K562 (cell line): ENCODE results near the gene GLRX2. TPM values are rescaled to one million over a fixed set of nuclear protein-coding genes. Genes with fewer than 3 reads are reported as not detected.

Experiments
- ATAC-seq: fragments of 200-7000 bp; cut with Tn5 transposase; 3 replicates; pipeline ENCODE4 v1.9.1; 2020; ENCODE audit warnings: moderate library complexity
- BruUV-seq: library from RNA; stranded (reverse); fragments of 400-500 nt; replicated peaks from 2 replicates; lab custom pipeline; 2021; lab: Mats Ljungman, UMichigan
- CTCF ChIA-PET: fragments of 300-600 bp; formaldehyde crosslinking; extraction: SDS; loops from one replicate; lab custom pipeline; 2021; ENCODE audit warnings: low intra/inter-chr PET ratio; lab: Yijun Ruan, JAX
- POLR2A ChIA-PET: fragments of 300-600, 350-650 bp; sonication (Branson Sonifier 250); formaldehyde crosslinking; extraction: SDS; loops from one replicate; lab custom pipeline; 2021; ENCODE audit warnings: antibody characterized with exemption, inconsistent platforms; lab: Yijun Ruan, JAX
- DNase-seq, 4 experiments: peaks; one replicate each; pipeline versions ENCODE4 v3.0.0 to v3.0.0-alpha.2; 2011 to 2018; ENCODE audit warnings: low spot score in 3 of 4, mixed read lengths in 3 of 4; ENCODE audit errors: extremely low read depth in 1 of 4
- FAIRE-seq: peaks from 2 replicates; lab custom pipeline; 2011; peaks lifted over from hg19 to GRCh38; lab: Jason Lieb, UNC
- H2AFZ ChIP-seq: 2 replicates; pipeline ENCODE4 v1.6.0; 2011; ENCODE audit warnings: low read depth, low read length, control low read depth, inconsistent platforms
- H3K27ac ChIP-seq: fragments of 200-600 bp; 3 replicates; pipeline ENCODE4 v1.8.0; 2011; ENCODE audit warnings: low read depth, mild to moderate bottlenecking, control low read depth, inconsistent platforms, low read length, moderate library complexity, mixed read lengths; ENCODE audit errors: extremely low read depth
- H3K27me3 ChIP-seq, 2 experiments: fragments of 300-600 bp in 1 of 2; 2 replicates in 1 of 2; 3 replicates in 1 of 2; pipeline versions ENCODE4 v1.6.0 to v1.8.0; 2011; ENCODE audit warnings: inconsistent platforms in 2 of 2, low read length in 2 of 2, mild to moderate bottlenecking in 1 of 2, mixed read lengths in 1 of 2, moderate library complexity in 1 of 2; ENCODE audit not compliant: control insufficient read depth in 2 of 2, insufficient read depth in 2 of 2
- H3K36me3 ChIP-seq: fragments of 300-600 bp; 3 replicates; pipeline ENCODE4 v1.8.0; 2011; ENCODE audit warnings: mild to moderate bottlenecking, low read length, inconsistent platforms; ENCODE audit not compliant: control insufficient read depth, insufficient read depth
- H3K4me1 ChIP-seq, 2 experiments: fragments of 200-600 bp in 1 of 2; replicated peaks in 1 of 2; 2 replicates in 1 of 2; 3 replicates in 1 of 2; pipeline versions ENCODE4 v1.5.1 to v1.8.0; 2011; ENCODE audit warnings: inconsistent platforms in 2 of 2, low read length in 2 of 2, mild to moderate bottlenecking in 1 of 2, mixed read lengths in 1 of 2, moderate library complexity in 1 of 2; ENCODE audit not compliant: control insufficient read depth in 2 of 2, insufficient read depth in 2 of 2
- H3K4me2 ChIP-seq: 2 replicates; pipeline ENCODE4 v1.6.1; 2011; ENCODE audit warnings: low read length, control low read depth, inconsistent platforms, mixed read lengths; ENCODE audit not compliant: insufficient read depth
- H3K4me3 ChIP-seq: fragments of 200-600 bp; sonication (generic), shearing (Covaris generic); 2 replicates; pipeline ENCODE4 v1.5.1; 2016; ENCODE audit warnings: control low read depth, inconsistent platforms
- H3K79me2 ChIP-seq: fragments of 200-600 bp; 3 replicates; pipeline ENCODE4 v1.8.0; 2011; ENCODE audit warnings: low read length, inconsistent platforms; ENCODE audit not compliant: control insufficient read depth, insufficient read depth
- H3K9ac ChIP-seq, 2 experiments: 2 replicates each; pipeline versions ENCODE4 v1.6.0 to v1.6.1; 2011; ENCODE audit warnings: low read depth in 2 of 2, low read length in 2 of 2, control low read depth in 1 of 2, inconsistent platforms in 1 of 2, mild to moderate bottlenecking in 1 of 2, mixed read lengths in 1 of 2; ENCODE audit not compliant: insufficient read depth in 1 of 2
- H3K9me1 ChIP-seq: one replicate; pipeline ENCODE4 v1.6.0; 2011; ENCODE audit warnings: inconsistent platforms, mild to moderate bottlenecking, low read length, moderate library complexity; ENCODE audit not compliant: control insufficient read depth, insufficient read depth
- H3K9me3 ChIP-seq: replicated peaks from 2 replicates; pipeline ENCODE4 v1.5.1; 2011; ENCODE audit warnings: low read depth, low read length, inconsistent platforms; ENCODE audit not compliant: control insufficient read depth, insufficient read depth
- H4K20me1 ChIP-seq: replicated peaks from 2 replicates; pipeline ENCODE4 v1.6.1; 2011; ENCODE audit warnings: low read length, inconsistent platforms, mixed read lengths; ENCODE audit not compliant: control insufficient read depth, insufficient read depth
- CTCFL ChIP-seq: IDR thresholded peaks from 2 replicates; pipeline ENCODE4 v1.6.1; 2011; ENCODE audit warnings: borderline replicate concordance, low read depth, mild to moderate bottlenecking, moderate library complexity, low read length; ENCODE audit not compliant: insufficient read depth, poor library complexity, severe bottlenecking
- GABPA ChIP-seq: fragments of 200-800 bp; sonication (Bioruptor generic); conservative IDR thresholded peaks from 2 replicates; pipeline ENCODE4 v1.6.1; 2016; ENCODE audit warnings: low read depth, missing genetic modification characterization, missing compliant biosample characterization
- KDM4B ChIP-seq, 2 experiments: fragments of 450-650 bp in 1 of 2; sonication (generic) in 1 of 2; IDR thresholded peaks; 2 replicates each; pipeline ENCODE4 v1.6.1; 2016 to 2017; ENCODE audit warnings: borderline replicate concordance in 2 of 2, antibody characterized with exemption in 1 of 2, low read depth in 1 of 2, mild to moderate bottlenecking in 1 of 2
- NR4A1 ChIP-seq, 2 experiments: fragments of 250-450 bp in 1 of 2; fragments of 450-650 bp in 1 of 2; sonication (Bioruptor Pico) in 1 of 2; IDR thresholded peaks; 2 replicates each; pipeline versions ENCODE4 v1.4.0 to v1.6.1; 2016 to 2020; ENCODE audit warnings: mild to moderate bottlenecking in 2 of 2, missing compliant biosample characterization in 1 of 2, missing genetic modification characterization in 1 of 2, moderate library complexity in 1 of 2
- PTBP1 ChIP-seq: fragments of 200-400 bp; formaldehyde crosslinking; IDR thresholded peaks from 2 replicates; pipeline ENCODE4 v1.6.1; 2017; ENCODE audit warnings: low read depth, low read length
- SNRNP70 ChIP-seq: fragments of 200-400 bp; formaldehyde crosslinking; optimal IDR thresholded peaks from 2 replicates; pipeline ENCODE3; 2017; ENCODE audit warnings: low read depth, low read length
- USF2 ChIP-seq: sonication (generic); formaldehyde crosslinking; IDR thresholded peaks from 2 replicates; pipeline ENCODE4 v1.5.0; 2020; ENCODE audit warnings: missing genetic modification reagents
- ZNF277 ChIP-seq: fragments of 250-450 bp; sonication (Bioruptor Pico); IDR thresholded peaks from 2 replicates; pipeline ENCODE4 v1.8.0; 2022; ENCODE audit warnings: inconsistent platforms, mild to moderate bottlenecking, moderate library complexity, borderline replicate concordance
- WGBS: fragments of 100-300 bp; shearing (Covaris generic); methylation state at CpG from one replicate; pipeline ENCODE4 v1.1.6; 2016; ENCODE audit warnings: low coverage, mixed read lengths; ENCODE audit not compliant: insufficient coverage; ENCODE audit errors: missing lambda C conversion rate; 5-methylcytosine and 5-hydroxymethylcytosine counted together
- in situ Hi-C: fragments of 300-500 bp; cut with MboI; formaldehyde crosslinking; loops from 4 replicates; pipeline ENCODE4 v1.15.0; 2018; ENCODE audit warnings: inconsistent platforms, mixed read lengths
- intact Hi-C: fragments of 100-400 bp; cut with micrococcal nuclease; formaldehyde crosslinking; loops from 2 replicates; pipeline ENCODE4 v1.14.2; 2022
- polyA plus RNA-seq, 8 experiments: library from polyadenylated mRNA; depleted of rRNA in 4 of 8; stranded (reverse) in 5 of 8; unstranded in 3 of 8; fragments of >200 nt; fragmentation: Nextera tagmentation in 2 of 8; fragmentation: Illumina TruSeq in 1 of 8; extraction: Ambion mirVana in 2 of 8; extraction: Trizol in 1 of 8; gene quantifications; 2 replicates each; pipeline versions ENCODE4 v1.2.1 to v1.2.3, GENCODE V29; 2011 to 2014; ENCODE audit warnings: inconsistent platforms in 1 of 8, missing spikeins in 1 of 8
- total RNA-seq, 7 experiments: library from RNA; depleted of rRNA in 6 of 7; stranded (reverse); fragments of >200 nt in 6 of 7; fragmentation: Illumina TruSeq in 2 of 7; extraction: Trizol in 2 of 7; gene quantifications; 2 replicates each; pipeline versions ENCODE4 v1.2.1 to v1.2.3, GENCODE V29; 2011 to 2021; ENCODE audit warnings: low replicate concordance in 1 of 7

GLRX2 gene
- total and polyA plus RNA-seq, 9 of the 15 experiments (the other 6 are each of a cell fraction or from before 2014, with no cell fraction given), result 13.3 to 82.6 (median 55.1) TPM

GRCh38 chr1:193085263-193085662 lies 20.0 kb downstream of the GLRX2 start:
- BruUV-seq, result no TSS peak
- Histone ChIP-seq H3K36me3 (peaks cover 83% of the 10 kb centered on the region), H3K9me1 (no peaks in the 10 kb centered on the region), H3K4me1 (no peaks in the 10 kb centered on the region), H3K9me3 (no peaks in the 10 kb centered on the region), H3K4me2 (no peak overlapping the region), H3K27ac (no peak overlapping the region), H3K4me3 (no peak overlapping the region), H4K20me1 (no peaks in the 10 kb centered on the region), H3K79me2 (no peaks in the 10 kb centered on the region), H3K9ac (no peak overlapping the region), H2AFZ (no peak overlapping the region), H3K27me3 (no peaks in the 10 kb centered on the region)
- in situ Hi-C loops, result no loop called here
- intact Hi-C loops, result loop anchor here (2.0 kb wide), 1 partner anchor 14 kb away; no protein-coding TSS in a partner anchor
- ATAC-seq, result no peak
- DNase-seq, result no peak
- WGBS, result 96% methylated on average over 1 of the region's 1 CpG
- no peak for FAIRE-seq
- ChIA-PET CTCF (no interaction called here), POLR2A (interaction anchor here (1.0 to 3.0 kb wide), 3 partner anchors 14 to 27 kb away, joined by 6 to 11 read pairs (median 9); partner anchors contain the start of genes RO60 and UCHL5)
- TF ChIP-seq GABPA (tag), result no peak
- no peak for TF ChIP-seq NR4A1 (CRISPR knock-in tag; IDR thresholded peaks at IDR 0.05)
- no peak for TF ChIP-seq NR4A1 (tag; IDR thresholded peaks at IDR 0.05)
- no peak for TF ChIP-seq PTBP1
- TF ChIP-seq KDM4B (IDR thresholded peaks at IDR 0.05; ENCODE audit: borderline replicate concordance in 2 of 2, low read depth in 1 of 2), result no peak
- TF ChIP-seq CTCFL, result no peak
- TF ChIP-seq ZNF277, result no peak
- no peak for TF ChIP-seq USF2 (CRISPR knock-in tag)
- no peak for TF ChIP-seq SNRNP70
